ENCODE data around the gene CLIC4. TPM values are rescaled to one million over a fixed set of nuclear protein-coding genes. Genes with fewer than 3 reads are reported as not detected.

The CLIC4 gene
- polyA plus RNA-seq, 1 donor (not counting 4 experiments of a cell fraction or from before 2014, with no cell fraction given): 130 TPM

- H3K27ac ChIP-seq (ENCODE audit: control insufficient read depth, insufficient read depth, low read length): no peak overlapping the region
- no peak overlapping the region for H3K4me2 ChIP-seq (ENCODE audit: control insufficient read depth, extremely low read depth, insufficient read depth, low read depth, low read length)
- H3K4me3 ChIP-seq (ENCODE audit: control insufficient read depth in 2 of 3, extremely low read depth in 1 of 3, insufficient read depth in 2 of 3, low read depth in 1 of 3, low read length in 3 of 3): no peak overlapping the region
- H3K9me3 ChIP-seq (ENCODE audit: control insufficient read depth, low read depth, low read length): no peaks in the 10 kb centered on the region
- no peaks in the 10 kb centered on the region for H3K79me2 ChIP-seq (ENCODE audit: control insufficient read depth, insufficient read depth, low read length)
- H3K27me3 ChIP-seq (ENCODE audit: control insufficient read depth, extremely low read depth, insufficient read depth, low read length): peaks cover 7% of the 10 kb centered on the region
- no peaks in the 10 kb centered on the region for H4K20me1 ChIP-seq (ENCODE audit: control insufficient read depth, extremely low read depth, insufficient read depth, low read length)
- no peaks in the 10 kb centered on the region for H3K4me1 ChIP-seq (ENCODE audit: control insufficient read depth, extremely low read depth, insufficient read depth, low read length)
- dilution Hi-C loops (cut with MboI; ENCODE audit: extremely low pct_ligation_motif_present, low sequenced_read_pairs): no loop called here
- TF ChIP-seq CTCF (optimal IDR thresholded peaks at IDR 0.05 in 1 of 3, IDR thresholded peaks at IDR 0.05 in 1 of 3, conservative IDR thresholded peaks at IDR 0.05 in 1 of 3; ENCODE audit: extremely low read depth in 1 of 3, insufficient read depth in 2 of 3, low read length in 3 of 3) (no peak), EZH2 (IDR thresholded peaks at IDR 0.05; ENCODE audit: low read length) (no peak)
- no peaks in the 10 kb centered on the region for H3K36me3 ChIP-seq (ENCODE audit: control insufficient read depth in 2 of 2, extremely low read depth in 1 of 2, insufficient read depth in 2 of 2, low read length in 2 of 2)
- FAIRE-seq (no peak), DNase-seq (ENCODE audit: low read depth, low spot score) (no peak)
- H3K9me1 ChIP-seq (ENCODE audit: control insufficient read depth, extremely low read depth, insufficient read depth, low read length): no peaks in the 10 kb centered on the region
- H3K9ac ChIP-seq (ENCODE audit: control insufficient read depth, extremely low read depth, insufficient read depth, low read length): no peak overlapping the region
- no peak overlapping the region for H2AFZ ChIP-seq (ENCODE audit: control insufficient read depth, low read length)
Observed at GRCh38 chr1:24868016-24868875, 123.0 kb downstream of the CLIC4 start.

- dilution Hi-C loops (cut with MboI; ENCODE audit: extremely low pct_ligation_motif_present, low sequenced_read_pairs): no loop called here
- H3K36me3 ChIP-seq (ENCODE audit: control insufficient read depth in 2 of 2, extremely low read depth in 1 of 2, insufficient read depth in 2 of 2, low read length in 2 of 2): no peaks in the 10 kb centered on the region
Observed at GRCh38 chr1:24870551-24871195, 125.4 kb downstream of the CLIC4 start.

More at GRCh38 chr1:24870551-24871195, 125.4 kb downstream of the CLIC4 start:
- FAIRE-seq (no peak), DNase-seq (ENCODE audit: low read depth, low spot score) (no peak)
- TF ChIP-seq CTCF (optimal IDR thresholded peaks at IDR 0.05 in 1 of 3, IDR thresholded peaks at IDR 0.05 in 1 of 3, conservative IDR thresholded peaks at IDR 0.05 in 1 of 3; ENCODE audit: extremely low read depth in 1 of 3, insufficient read depth in 2 of 3, low read length in 3 of 3): no peak
- no peak overlapping the region for H3K4me2 ChIP-seq (ENCODE audit: control insufficient read depth, extremely low read depth, insufficient read depth, low read depth, low read length)
- H3K9ac ChIP-seq (ENCODE audit: control insufficient read depth, extremely low read depth, insufficient read depth, low read length): no peak overlapping the region
- H3K9me1 ChIP-seq (ENCODE audit: control insufficient read depth, extremely low read depth, insufficient read depth, low read length): no peaks in the 10 kb centered on the region
- H3K4me1 ChIP-seq (ENCODE audit: control insufficient read depth, extremely low read depth, insufficient read depth, low read length): peaks cover 10% of the 10 kb centered on the region
- H3K27me3 ChIP-seq (ENCODE audit: control insufficient read depth, extremely low read depth, insufficient read depth, low read length): peaks cover 7% of the 10 kb centered on the region
- H3K4me3 ChIP-seq (ENCODE audit: control insufficient read depth in 2 of 3, extremely low read depth in 1 of 3, insufficient read depth in 2 of 3, low read depth in 1 of 3, low read length in 3 of 3): no peak overlapping the region
- H3K27ac ChIP-seq (ENCODE audit: control insufficient read depth, insufficient read depth, low read length): no peak overlapping the region
- no peaks in the 10 kb centered on the region for H4K20me1 ChIP-seq (ENCODE audit: control insufficient read depth, extremely low read depth, insufficient read depth, low read length)
- no peaks in the 10 kb centered on the region for H3K79me2 ChIP-seq (ENCODE audit: control insufficient read depth, insufficient read depth, low read length)
- H2AFZ ChIP-seq (ENCODE audit: control insufficient read depth, low read length): no peak overlapping the region
- no peaks in the 10 kb centered on the region for H3K9me3 ChIP-seq (ENCODE audit: control insufficient read depth, low read depth, low read length)

Data from keratinocyte (primary cell).